A549 treated with GW870086 at 1 μM for 4 hours (cell line): ENCODE results near the gene TBC1D20. TPM values are rescaled to one million over a fixed set of nuclear protein-coding genes. Genes with fewer than 3 reads are reported as not detected.

Experiments used
- total RNA-seq: library from RNA; stranded (reverse); fragments of 200-300 nt; extraction: Qiagen RNA extraction; gene quantifications from 5 replicates; pipeline ENCODE4 v1.2.3, GENCODE V29; 2022; ENCODE audit warnings: low read depth

The TBC1D20 gene, protein sequence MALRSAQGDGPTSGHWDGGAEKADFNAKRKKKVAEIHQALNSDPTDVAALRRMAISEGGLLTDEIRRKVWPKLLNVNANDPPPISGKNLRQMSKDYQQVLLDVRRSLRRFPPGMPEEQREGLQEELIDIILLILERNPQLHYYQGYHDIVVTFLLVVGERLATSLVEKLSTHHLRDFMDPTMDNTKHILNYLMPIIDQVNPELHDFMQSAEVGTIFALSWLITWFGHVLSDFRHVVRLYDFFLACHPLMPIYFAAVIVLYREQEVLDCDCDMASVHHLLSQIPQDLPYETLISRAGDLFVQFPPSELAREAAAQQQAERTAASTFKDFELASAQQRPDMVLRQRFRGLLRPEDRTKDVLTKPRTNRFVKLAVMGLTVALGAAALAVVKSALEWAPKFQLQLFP
- total RNA-seq, result 30.3 to 36.7 TPM (median 34.4 TPM) in 5 replicates

DNA sequence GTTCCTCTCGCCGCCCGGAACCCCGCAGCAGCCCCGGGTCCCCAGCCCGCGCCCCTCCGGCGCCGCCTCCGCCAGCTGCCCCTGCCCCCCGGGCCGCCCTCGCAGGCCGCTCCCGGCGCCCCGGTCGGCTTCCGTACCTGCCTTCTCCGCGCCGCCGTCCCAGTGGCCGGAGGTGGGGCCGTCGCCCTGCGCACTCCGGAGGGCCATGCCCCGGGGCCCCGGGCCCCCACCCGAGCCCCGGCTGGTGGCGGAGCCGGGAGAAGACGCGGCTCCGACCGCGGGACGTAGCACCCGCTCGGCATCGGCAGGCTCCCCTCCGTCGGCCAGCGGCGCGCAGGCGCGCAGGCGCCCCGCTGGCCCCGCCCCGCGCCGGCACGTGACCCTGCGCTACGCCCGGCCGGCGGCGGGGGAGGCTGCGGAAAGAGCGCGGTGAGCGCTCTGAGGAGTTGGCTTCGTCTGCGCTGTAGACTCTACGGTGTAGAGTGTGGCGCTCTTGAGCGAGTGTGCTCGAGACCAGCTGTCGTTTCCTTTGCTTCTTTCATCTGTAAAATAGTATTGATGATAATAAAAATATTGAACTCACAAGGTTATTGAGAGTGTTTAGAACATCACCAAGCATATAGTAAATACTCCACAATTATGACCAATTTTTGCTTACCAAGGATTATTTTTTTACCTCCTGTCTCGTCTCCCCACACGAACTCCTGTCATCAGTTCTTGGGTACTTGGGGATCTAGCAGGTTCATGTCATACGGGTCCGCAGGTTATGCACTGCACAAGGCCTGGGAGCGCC lies at the start of gene TBC1D20:
TBC1D20 (minus strand) TSS at position 335 of the 793 bp plus-strand sequence; CDS start at position 207, 128 bp downstream.

GRCh38 chr20:407953-408842 lies 54.1 kb downstream of the TBC1D20 start, which contains the start of gene RBCK1:
RBCK1 (plus strand) TSS chr20:408299; CDS start chr20:408758, 459 bp downstream.

Other genes with a start within 250 kb of the TBC1D20 start
- gene DEFB129, start 235.3 kb downstream of the TBC1D20 start, total RNA-seq, result not detected in 5 replicates
- gene DEFB132, start 204.8 kb downstream of the TBC1D20 start, total RNA-seq, result not detected in 5 replicates
- 10.3 to 11.9 TPM (median 11.8 TPM) in 5 replicates for gene C20orf96, start 171.8 kb downstream of the TBC1D20 start, total RNA-seq
- gene ZCCHC3, start 165.0 kb downstream of the TBC1D20 start, total RNA-seq, result 17.4 to 22.4 TPM (median 21.7 TPM) in 5 replicates
- gene SOX12, start 137.0 kb downstream of the TBC1D20 start, total RNA-seq, result 18.8 to 25.4 TPM (median 23.4 TPM) in 5 replicates
- gene NRSN2, start 115.4 kb downstream of the TBC1D20 start, total RNA-seq, result 48.1 to 63.4 TPM (median 61.6 TPM) in 5 replicates
- 44.2 to 57.2 TPM (median 55.0 TPM) in 5 replicates for gene TRIB3, start 81.8 kb downstream of the TBC1D20 start, total RNA-seq
- gene RBCK1, start 54.2 kb downstream of the TBC1D20 start, total RNA-seq, result 107 to 139 TPM (median 134 TPM) in 5 replicates
- gene CSNK2A1, start 81.3 kb upstream of the TBC1D20 start, total RNA-seq, result 130 to 167 TPM (median 147 TPM) in 5 replicates
- not detected in 5 replicates for gene TCF15, start 147.8 kb upstream of the TBC1D20 start, total RNA-seq
- 206 to 259 TPM (median 225 TPM) in 5 replicates for gene SRXN1, start 190.7 kb upstream of the TBC1D20 start, total RNA-seq
- not detected in 5 replicates for gene SCRT2, start 213.3 kb upstream of the TBC1D20 start, total RNA-seq